Subcutaneous abdominal adipose tissue (tissue), 5 donors: ENCODE data around the gene PAOX.
"Not testable (repeated sequence)": the region's sequence is repeated elsewhere in the genome, so short reads cannot be mapped to it uniquely, and the experiment has no call there.

Source experiments
- H3K27ac ChIP-seq: one replicate; pipeline ENCODE4 v1.7.0; 2013; ENCODE audit warnings: low read depth, mild to moderate bottlenecking, inconsistent platforms, low read length, moderate library complexity
- H3K27me3 ChIP-seq, 5 donors: one replicate each; pipeline ENCODE4 v1.7.0; 2013; ENCODE audit warnings: low read length in 5 of 5, inconsistent platforms in 1 of 5; ENCODE audit not compliant: control insufficient read depth in 5 of 5, insufficient read depth in 4 of 5
- H3K36me3 ChIP-seq, 5 donors: one replicate each; pipeline ENCODE4 v1.7.0; 2013; ENCODE audit warnings: low read length in 5 of 5; ENCODE audit not compliant: control insufficient read depth in 5 of 5, insufficient read depth in 5 of 5
- H3K4me1 ChIP-seq, 5 donors: one replicate each; pipeline ENCODE4 v1.7.0; 2013; ENCODE audit warnings: low read length in 5 of 5, mild to moderate bottlenecking in 3 of 5, moderate library complexity in 1 of 5; ENCODE audit not compliant: control insufficient read depth in 5 of 5, insufficient read depth in 5 of 5
- H3K4me3 ChIP-seq, 5 donors: one replicate each; pipeline ENCODE4 v1.7.0; 2013; ENCODE audit warnings: low read length in 5 of 5, low read depth in 1 of 5
- H3K9ac ChIP-seq, 5 donors: one replicate each; pipeline ENCODE4 v1.7.0; 2013; ENCODE audit warnings: low read length in 5 of 5, mild to moderate bottlenecking in 4 of 5, moderate library complexity in 3 of 5
- H3K9me3 ChIP-seq, 5 donors: one replicate each; pipeline ENCODE4 v1.7.0; 2013; ENCODE audit warnings: low read length in 5 of 5; ENCODE audit not compliant: control insufficient read depth in 5 of 5
- donor health status: healthy.
- donor health status: healthy.
- donor health status: healthy.
- donor health status: healthy.
- donor health status: healthy.

The PAOX gene

DNA sequence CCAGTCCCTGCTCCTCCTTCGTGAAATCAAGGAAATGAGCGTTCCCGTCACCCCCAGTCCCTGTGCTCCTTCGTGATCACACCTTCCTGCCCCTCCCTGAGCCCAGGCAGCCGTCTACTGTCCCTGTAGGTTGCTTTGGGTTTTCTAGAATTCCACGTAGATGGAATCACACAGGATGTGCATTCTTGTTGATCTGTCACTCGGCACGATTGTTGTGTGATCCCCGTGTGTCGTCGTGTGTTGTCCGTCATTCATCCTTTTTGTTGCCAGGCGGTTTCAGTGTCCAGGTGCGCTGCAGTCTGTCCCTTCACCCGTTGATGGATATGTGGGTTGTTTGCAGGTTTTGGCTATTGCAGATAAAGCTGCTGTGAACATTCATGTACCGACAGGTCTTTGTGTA lies 24.3 kb downstream of the PAOX start:
- H3K27me3 ChIP-seq, result no peaks in the 10 kb centered on the region
- no peaks in the 10 kb centered on the region for H3K9me3 ChIP-seq
- H3K27ac ChIP-seq, result no peak overlapping the region
- peaks cover 0 to 3% (median 0%) of the 10 kb centered on the region in 5 donors for H3K4me1 ChIP-seq
- H3K4me3 ChIP-seq, result no peak overlapping the region
- H3K9ac ChIP-seq, result no peak overlapping the region
- H3K36me3 ChIP-seq, result peaks cover 25 to 78% (median 62%) of the 10 kb centered on the region in 5 donors

GRCh38 chr10:133403784-133404183 lies 24.7 kb downstream of the PAOX start:
- H3K4me1 ChIP-seq, result peaks cover 0 to 3% (median 0%) of the 10 kb centered on the region in 5 donors
- peaks cover 29 to 76% (median 61%) of the 10 kb centered on the region in 5 donors for H3K36me3 ChIP-seq
- H3K4me3 ChIP-seq, result no peak overlapping the region
- no peak overlapping the region for H3K9ac ChIP-seq
- no peaks in the 10 kb centered on the region for H3K27me3 ChIP-seq
- H3K9me3 ChIP-seq, result no peaks in the 10 kb centered on the region
- H3K27ac ChIP-seq, result no peak overlapping the region

GRCh38 chr10:133405272-133405671 lies 26.2 kb downstream of the PAOX start:
- H3K9me3 ChIP-seq, result no peaks in the 10 kb centered on the region
- no peak overlapping the region for H3K9ac ChIP-seq
- no peaks in the 10 kb centered on the region for H3K27me3 ChIP-seq
- no peak overlapping the region for H3K4me3 ChIP-seq
- H3K4me1 ChIP-seq, result peaks cover 0 to 3% (median 0%) of the 10 kb centered on the region in 5 donors
- no peak overlapping the region for H3K27ac ChIP-seq
- H3K36me3 ChIP-seq, result peaks cover 37 to 63% (median 54%) of the 10 kb centered on the region in 5 donors

DNA sequence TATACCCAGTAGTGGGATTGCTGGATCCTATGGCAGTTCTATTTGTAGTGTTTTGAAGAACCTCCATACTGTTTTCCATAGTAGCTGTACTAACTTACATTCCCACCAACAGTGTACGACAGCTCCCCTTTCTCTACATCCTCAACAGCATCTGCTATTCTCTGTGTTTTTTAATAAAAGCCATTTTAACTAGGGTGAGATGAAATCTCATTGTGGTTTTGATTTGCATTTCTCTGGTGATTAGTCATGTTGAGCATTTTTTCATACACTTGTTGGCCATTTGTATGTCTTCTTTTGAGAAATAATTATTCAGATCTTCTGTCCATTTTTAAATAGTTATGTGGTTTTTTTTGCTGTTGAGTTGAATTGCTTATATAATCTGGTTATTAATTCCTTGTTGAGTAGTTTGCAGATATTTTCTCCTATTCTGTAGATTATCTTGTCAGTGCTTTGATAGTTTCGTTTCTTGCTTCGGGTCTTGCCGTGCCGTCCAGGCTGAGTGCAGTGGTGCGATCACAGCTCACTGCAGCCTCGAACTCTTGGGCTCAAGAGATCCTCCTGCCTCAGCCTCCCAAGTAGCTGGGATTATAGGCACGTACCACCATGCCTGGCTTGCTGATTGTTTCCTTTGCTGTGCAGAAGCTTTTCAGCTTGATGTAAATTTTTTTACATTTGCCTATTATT lies 26.9 kb downstream of the PAOX start:
- Histone ChIP-seq H3K27ac (no peak overlapping the region), H3K4me3 (no peak overlapping the region), H3K9ac (no peak overlapping the region), H3K36me3 (peaks cover 42 to 63% (median 56%) of the 10 kb centered on the region in 5 donors), H3K9me3 (peaks cover 0 to 5% (median 3%) of the 10 kb centered on the region in 5 donors), H3K27me3 (no peaks in the 10 kb centered on the region), H3K4me1 (peaks cover 0 to 2% (median 0%) of the 10 kb centered on the region in 5 donors)

DNA sequence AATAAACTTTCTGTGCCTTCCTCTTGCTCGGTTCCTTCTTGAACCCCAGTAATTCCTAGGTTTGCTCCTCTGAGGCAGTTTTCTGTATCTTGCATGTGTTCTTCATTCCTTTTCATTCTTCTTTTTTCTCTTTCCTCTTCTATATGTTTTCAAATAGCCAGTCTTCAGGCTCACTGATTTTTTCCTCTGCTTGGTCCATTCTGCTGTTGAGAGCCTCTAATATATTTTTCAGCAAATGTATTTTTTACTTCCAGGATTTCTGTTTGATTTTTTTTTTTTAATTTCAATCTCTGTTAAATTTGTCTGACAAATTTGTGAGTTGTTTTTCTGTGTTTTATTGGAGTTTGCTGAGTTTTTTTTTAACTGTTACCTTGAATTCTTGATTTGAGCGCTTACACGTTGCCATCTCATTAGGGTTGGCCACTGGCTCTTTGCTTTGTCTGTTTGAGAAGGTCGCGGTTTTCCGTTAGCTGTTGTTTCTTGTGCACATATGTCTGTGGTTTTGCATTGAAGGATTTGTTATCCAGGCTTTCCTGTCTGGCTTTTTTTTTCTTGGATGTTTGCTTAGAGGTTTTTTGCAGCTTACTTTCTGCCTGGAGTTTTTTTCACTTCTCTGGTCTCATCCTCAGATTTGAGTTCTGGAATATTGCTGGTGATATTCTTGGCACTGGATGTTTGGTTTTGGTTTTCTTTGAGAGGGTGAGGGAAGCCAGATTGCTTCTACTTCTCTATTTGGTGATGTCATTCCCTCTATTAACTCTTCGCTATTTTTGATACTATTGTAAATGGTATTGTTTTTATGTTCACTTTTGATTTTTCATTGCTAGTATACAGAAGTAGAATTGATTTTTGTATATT lies 32.7 kb downstream of the PAOX start:
- H3K4me3 ChIP-seq, result no peak overlapping the region
- H3K9ac ChIP-seq, result no peak overlapping the region
- peaks cover 29 to 59% (median 35%) of the 10 kb centered on the region in 5 donors for H3K36me3 ChIP-seq
- no peaks in the 10 kb centered on the region for H3K27me3 ChIP-seq
- no peak overlapping the region for H3K27ac ChIP-seq
- no peaks in the 10 kb centered on the region for H3K4me1 ChIP-seq
- peaks cover 13 to 20% (median 18%) of the 10 kb centered on the region in 5 donors for H3K9me3 ChIP-seq

GRCh38 chr10:133412381-133412711 lies 33.3 kb downstream of the PAOX start:
- Histone ChIP-seq H3K36me3 (peaks cover 27 to 54% (median 33%) of the 10 kb centered on the region in 5 donors), H3K27me3 (no peaks in the 10 kb centered on the region), H3K4me3 (no peak overlapping the region)

GRCh38 chr10:133414401-133414800 lies 35.3 kb downstream of the PAOX start:
- H3K27me3 ChIP-seq, H3K9ac ChIP-seq, H3K4me3 ChIP-seq, H3K4me1 ChIP-seq, H3K27ac ChIP-seq: not testable (repeated sequence)
- peaks cover 26 to 56% (median 37%) of the 10 kb centered on the region in 5 donors for H3K36me3 ChIP-seq
- peaks cover 13 to 20% (median 18%) of the 10 kb centered on the region in 5 donors for H3K9me3 ChIP-seq

More at GRCh38 chr10:133412381-133412711, 33.3 kb downstream of the PAOX start:
- no peaks in the 10 kb centered on the region for H3K4me1 ChIP-seq
- no peak overlapping the region for H3K9ac ChIP-seq
- no peak overlapping the region for H3K27ac ChIP-seq
- peaks cover 13 to 20% (median 18%) of the 10 kb centered on the region in 5 donors for H3K9me3 ChIP-seq

DNA sequence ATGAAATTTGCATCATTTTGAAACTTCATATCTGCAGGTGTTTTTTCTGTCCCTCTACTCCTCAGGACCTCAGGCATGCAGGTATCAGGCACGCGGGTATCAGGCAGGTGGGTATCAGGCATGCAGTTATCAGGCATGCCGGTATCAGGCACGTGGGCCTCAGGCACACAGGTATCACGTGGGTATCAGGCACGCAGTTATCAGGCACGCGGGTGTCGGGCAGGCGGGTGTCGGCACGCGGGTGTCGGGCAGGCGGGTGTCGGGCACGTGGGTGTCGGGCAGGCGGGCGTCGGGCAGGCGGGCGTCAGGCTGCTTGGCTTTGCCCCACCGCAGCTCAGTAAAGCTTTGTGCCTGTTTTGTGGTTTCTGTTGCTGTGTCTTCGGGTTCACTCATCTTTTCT lies 36.7 kb downstream of the PAOX start:
- Histone ChIP-seq H3K9me3 (peaks cover 13 to 18% (median 15%) of the 10 kb centered on the region in 5 donors), H3K9ac (no peak overlapping the region), H3K27ac (no peak overlapping the region), H3K4me3 (no peak overlapping the region), H3K36me3 (peaks cover 20 to 64% (median 41%) of the 10 kb centered on the region in 5 donors), H3K27me3 (peaks cover 0 to 5% (median 0%) of the 10 kb centered on the region in 5 donors), H3K4me1 (no peaks in the 10 kb centered on the region)

DNA sequence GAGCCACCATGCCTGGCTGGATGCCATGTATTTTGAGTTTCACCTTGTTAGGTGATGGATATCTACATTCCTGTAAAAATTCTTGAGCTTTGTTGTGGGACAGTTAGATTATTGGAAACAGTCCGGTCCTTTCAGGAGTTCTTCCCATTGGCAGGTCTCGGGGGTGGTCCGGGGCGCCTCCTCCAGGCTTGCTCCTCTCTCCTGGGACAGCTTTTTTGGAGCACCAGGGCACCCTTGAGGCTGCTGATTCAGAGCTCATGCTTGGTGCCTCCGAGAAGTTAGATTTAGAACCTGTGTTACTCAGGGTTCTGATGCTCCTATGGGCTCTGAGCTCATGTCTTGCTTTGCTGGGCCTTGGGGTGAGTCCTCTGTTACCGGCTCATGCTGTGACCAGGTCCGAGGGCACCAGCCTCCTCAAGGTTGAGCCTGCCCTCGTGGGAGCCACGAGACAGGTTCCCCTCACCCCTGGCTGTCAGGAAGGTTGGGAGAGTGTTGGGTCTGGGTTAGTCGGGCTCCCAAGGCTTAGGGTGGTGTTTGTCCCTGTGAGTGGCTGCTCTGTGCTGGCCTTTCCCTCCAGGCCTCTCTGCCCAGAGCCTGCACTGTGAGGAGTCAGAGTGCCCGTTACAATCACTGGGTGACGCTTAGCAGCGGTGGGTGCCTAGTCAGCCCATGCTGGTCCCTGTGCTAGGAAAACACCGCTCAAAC lies 39.4 kb downstream of the PAOX start:
- H3K27me3 ChIP-seq, result peaks cover 0 to 12% (median 11%) of the 10 kb centered on the region in 5 donors
- H3K27ac ChIP-seq, result no peak overlapping the region
- H3K9me3 ChIP-seq, result no peaks in the 10 kb centered on the region
- peaks cover 0 to 45% (median 28%) of the 10 kb centered on the region in 5 donors for H3K36me3 ChIP-seq
- no peak overlapping the region for H3K4me3 ChIP-seq
- H3K9ac ChIP-seq, result no peak overlapping the region
- H3K4me1 ChIP-seq, result peaks cover 0 to 7% (median 6%) of the 10 kb centered on the region in 5 donors
